Left forelimb (tissue), 1 donor: ENCODE results near the gene DSCAM.
"Not testable (repeated sequence)": the region's sequence is repeated elsewhere in the genome, so short reads cannot be mapped to it uniquely, and the experiment has no call there.

Experiments
- DNase-seq: peaks from one replicate; pipeline ENCODE4 v3.0.0-alpha.2; 2018; ENCODE audit warnings: low spot score

The DSCAM gene

DNA sequence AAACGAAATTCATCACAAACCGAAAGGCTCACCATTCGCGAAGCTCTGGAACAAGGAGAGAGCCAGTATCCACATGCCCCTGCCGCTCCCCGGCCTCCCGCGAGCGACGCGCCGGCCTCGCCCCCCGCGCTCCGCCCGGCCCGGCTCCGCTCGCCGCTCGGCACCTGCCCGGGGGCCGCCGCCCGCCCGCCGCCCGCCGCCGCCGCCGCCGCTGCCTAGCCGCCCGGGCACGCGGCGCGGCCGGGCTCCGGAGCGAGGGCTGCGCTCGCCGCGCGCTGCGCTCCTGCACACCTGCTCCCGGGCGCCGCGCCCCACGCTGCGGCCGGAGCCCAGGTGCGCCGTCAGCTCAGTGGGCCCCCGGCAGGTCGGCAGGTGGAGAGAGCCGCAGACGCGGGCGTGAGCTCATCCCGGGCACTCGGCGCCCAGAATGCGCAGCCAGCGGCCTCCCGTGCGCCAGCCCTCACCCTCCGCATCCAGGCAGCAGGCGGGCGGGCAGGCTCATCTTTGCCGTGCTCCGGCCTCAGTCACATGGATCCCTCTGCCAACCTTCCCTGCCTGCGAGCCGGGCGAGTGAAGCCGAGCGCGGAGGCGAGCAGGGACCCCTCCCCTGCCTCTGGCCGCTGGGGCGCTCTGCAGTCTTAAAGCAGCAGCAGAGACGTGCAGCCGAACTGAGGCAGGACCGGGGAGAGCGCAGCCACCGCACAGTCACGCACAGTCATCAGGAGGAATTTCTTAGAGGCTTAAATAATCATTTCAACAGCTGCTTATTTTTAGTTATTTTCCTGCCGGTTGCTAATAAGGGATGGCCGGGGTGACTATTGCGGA lies at the start of gene DSCAM:
TSS of gene DSCAM (minus strand) at position 572 of the 825 bp plus-strand sequence. CDS start at position 75, 497 bp downstream.
- DNase-seq = no peak

- DNase-seq = not testable (repeated sequence)
Measured at GRCh38 chr21:40895697-40896096, 48.7 kb upstream of the DSCAM start.

GRCh38 chr21:40886931-40887330 lies 40.0 kb upstream of the DSCAM start:
- no peak for DNase-seq

DNA sequence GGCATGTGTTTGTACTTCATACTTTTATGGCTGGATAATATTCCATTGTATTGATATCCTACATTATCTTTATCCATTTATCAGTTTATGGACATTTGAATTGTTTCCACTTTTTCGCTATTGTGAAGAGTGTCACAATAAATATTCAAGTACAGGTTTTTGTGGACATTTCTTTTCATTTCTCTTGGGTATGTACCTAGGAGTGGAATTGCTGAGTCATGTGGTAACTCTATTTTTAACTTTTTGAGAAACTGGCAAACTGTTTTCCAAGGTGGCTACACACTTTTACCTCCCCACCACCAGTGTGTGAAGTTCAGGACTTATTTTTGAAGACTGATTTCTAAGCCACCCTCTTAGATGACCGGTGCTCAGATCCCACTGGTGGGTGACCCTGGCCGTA lies 39.0 kb upstream of the DSCAM start:
- DNase-seq = no peak

GRCh38 chr21:40882192-40882915 lies 35.4 kb upstream of the DSCAM start:
- no peak for DNase-seq

- DNase-seq = no peak
Measured at GRCh38 chr21:40881767-40882166, 34.8 kb upstream of the DSCAM start.

GRCh38 chr21:40871099-40871498 lies 24.1 kb upstream of the DSCAM start:
- DNase-seq = no peak

DNA sequence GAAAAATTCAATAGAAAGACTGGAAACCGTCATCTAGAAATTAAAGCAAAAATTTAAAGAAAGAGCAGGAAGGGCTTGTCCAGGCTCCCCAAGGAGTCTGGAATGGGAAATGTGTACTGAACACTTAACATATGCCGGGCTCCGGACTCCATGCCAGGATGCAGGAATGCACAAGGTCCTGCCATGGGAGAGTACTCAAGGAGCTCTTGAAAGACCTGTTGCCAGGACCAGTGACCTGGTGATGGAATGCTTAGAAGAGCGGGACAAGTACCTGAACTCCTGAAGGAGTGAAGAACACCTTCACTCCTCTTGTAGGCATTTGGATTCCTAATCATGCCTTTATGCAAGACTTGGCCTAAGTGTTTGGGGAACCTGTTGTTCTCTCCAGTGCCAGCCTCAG lies 16.9 kb upstream of the DSCAM start:
- no peak for DNase-seq

- DNase-seq = no peak
Measured at GRCh38 chr21:40858517-40858916, 11.6 kb upstream of the DSCAM start.

DNA sequence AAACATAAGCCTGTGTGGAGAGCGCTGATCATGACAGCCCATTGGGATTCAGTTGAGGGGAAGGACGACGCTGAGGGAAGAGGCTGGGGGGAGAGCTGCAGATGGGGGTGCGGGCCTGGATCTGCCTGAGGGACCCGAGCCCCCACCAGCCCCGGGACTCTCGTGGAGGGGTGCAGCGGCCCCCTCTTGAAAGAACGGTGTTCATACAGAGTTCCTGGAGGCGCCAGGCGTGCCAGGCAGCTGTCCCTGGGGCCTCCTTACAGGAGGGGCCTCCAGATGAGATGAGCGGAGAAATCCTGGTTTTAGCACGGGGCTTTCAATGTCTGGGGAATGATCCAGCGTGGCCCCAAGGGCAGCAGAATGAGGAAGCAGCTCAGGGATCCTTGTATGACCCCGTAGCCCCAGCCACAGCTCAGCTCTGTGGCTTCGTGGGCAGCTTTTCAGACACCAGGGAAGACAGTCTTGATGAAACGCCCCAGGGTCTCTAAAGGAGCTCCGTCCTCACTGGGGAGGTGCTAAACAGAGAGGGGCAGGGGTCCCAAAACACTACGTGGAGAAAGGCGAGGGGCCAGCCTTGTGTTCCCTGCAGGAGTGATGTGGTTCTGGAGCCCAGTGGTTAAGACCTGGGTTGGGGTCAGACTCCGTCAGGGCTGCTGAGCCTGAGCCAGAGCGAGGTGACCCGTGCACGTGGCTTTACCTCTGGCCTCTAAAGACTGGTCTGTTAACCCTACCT lies 7.2 kb upstream of the DSCAM start:
- no peak for DNase-seq

GRCh38 chr21:40852563-40852962 lies 5.6 kb upstream of the DSCAM start:
- no peak for DNase-seq

GRCh38 chr21:40851749-40852148 lies 4.8 kb upstream of the DSCAM start:
- no peak for DNase-seq

DNA sequence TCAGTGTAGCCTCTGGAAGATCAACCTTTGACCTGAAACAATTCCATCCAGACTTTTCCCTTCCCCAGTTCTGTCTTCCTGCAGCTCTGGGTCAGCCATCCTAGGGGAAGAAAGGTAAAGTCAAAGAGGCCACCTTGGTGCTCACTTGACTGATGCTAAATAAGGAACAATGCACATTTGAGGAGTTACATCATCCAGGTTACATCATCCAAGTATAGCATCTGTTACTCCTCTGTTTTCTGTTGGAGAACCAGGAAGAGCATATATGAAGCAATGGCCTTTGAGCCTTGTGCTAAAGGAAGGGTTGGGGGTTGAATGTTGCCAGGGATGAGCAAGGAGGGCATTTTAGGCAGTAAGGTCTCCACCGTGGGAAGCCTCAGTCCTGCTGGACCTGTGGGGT lies 3.1 kb upstream of the DSCAM start:
- DNase-seq = no peak

DNA sequence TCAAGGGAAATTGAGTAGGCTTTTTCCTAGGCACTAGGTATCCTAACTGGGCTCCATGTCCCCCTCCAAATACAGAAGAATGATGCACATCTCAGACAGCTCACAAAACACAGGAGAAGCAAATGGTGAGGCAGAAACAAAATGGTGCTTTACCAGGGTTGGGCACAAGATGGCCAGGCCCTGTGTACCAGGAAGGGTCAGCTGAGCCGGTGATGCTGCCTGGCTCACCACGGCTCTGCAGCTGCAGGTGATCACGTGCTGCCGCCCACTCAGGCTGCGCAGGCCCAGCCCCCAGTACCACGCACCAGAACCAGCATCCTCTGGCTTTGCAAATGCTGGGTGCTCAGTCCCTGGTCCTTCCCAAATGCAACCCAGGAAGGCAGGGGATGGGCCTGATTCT lies 993 bp upstream of the DSCAM start:
- DNase-seq = no peak

DNA sequence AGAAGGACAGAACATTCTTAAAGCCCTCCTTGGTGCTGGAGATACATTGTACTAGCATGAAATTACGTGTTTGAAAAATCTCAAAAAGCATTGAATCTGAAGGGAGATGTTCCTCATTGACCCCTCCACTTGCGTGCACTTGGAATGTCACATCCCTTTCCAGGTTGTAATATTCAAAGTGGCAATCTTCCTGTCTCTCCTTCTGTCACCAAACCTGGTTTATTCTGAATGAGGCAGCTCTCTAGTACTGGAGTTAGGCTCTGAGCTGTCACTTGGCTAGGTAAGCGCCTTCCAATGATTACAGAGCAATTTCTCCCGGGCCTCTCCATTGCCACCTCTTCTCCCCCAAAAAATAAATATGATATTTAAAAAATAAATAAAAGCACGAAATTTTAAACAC lies 855 bp downstream of the DSCAM start:
- no peak for DNase-seq

DNA sequence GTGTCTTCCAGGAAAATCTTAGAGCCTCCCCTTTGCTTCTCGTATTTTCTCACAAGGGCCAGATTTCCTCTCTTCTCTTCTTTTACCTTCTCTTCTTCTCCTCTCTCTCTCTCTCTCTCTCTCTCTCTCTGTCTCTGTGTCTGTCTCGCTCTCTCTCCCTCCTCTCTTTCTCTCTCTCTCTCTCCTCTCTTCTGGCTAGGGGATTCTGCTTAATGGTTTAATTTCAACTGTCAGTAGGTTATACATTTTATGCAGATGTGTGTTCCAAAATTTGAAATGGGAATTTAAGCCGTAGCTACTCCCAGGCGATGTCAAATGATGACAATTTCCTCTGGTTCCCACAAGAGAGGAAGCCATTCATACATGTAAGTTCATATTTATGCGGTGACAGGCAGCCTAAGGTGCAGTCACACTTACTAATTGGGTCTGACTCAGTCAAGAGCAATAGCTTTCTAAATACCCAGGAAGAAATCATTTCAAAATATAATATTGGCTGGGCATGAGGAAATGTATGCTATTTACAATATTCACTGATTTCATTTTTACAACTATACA lies 1.4 kb downstream of the DSCAM start:
- DNase-seq = no peak

- DNase-seq = no peak
Measured at GRCh38 chr21:40844935-40845334, 2.0 kb downstream of the DSCAM start.

DNA sequence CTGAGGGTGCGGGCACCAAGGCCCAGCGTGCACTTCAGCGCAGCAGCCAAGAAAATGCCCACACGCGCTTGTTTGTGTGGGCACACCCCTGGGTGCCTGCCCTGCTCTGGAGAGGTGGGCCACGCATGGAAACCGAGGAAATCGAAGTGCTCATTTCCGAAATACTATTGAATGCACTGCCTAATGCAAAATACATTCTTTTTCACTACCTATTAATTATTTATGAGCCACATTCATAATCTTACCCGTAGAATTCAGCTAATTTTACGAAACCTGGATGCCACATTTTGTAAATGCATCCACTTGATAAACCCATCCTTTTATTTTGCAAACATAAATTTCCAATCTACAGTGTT lies 4.8 kb downstream of the DSCAM start:
- DNase-seq = no peak

DNA sequence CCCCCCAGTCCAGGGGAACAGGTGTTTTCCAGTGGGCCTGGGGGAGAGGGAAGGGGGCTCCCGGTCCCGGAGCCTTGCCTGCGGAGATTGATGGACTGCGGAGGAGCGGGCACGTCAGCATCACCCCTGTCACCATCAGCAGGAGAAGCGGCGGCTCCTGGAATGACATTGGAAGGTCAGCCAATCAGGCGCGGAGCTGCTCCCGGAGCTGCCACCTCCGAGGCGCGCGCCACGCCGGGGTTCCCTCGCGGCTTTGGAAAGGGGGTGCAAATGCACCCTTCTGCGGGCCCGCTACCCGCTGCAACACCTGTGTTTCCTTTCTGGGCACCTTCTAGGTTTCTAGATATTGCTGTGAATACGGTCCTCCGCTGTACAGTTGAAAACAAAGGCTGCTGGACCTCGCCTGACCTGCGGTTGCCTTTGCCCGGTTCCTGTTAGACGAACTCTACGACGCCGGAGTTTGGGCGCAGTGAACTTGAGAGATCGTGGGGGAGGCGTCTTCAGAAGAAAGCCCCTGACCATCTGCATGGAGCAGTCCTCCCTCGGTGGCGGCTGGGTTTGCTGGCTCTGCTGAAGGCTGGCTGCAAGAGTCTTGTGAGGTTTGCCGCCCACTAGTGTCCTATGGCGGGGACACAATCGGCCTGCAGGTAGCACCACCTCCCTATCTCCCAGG lies 5.3 kb downstream of the DSCAM start:
- peak; percentile 75 for DNase-seq

GRCh38 chr21:40840401-40841125 lies 6.4 kb downstream of the DSCAM start:
- DNase-seq = no peak

DNA sequence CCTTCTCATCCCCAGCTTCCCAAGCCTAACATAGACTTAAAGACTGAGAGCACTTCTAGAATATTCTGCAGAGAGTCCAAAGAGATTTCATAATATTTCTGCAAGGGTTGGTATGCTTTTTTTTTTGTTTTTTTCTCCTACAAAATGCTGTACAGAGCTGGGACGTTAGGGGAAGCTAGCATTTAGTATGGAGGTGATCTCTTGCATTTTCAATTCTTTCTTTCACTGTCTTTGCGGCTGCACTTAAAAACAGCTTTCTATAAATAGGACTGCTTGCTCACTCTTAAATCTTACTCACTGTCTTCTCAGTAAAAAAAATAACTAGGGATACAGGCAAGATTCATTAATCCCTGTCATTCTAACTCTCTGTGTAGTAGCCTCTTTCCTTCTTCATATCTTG lies 7.4 kb downstream of the DSCAM start:
- DNase-seq = no peak
